HL-60 (cell line): ENCODE measurements around the gene RAP1GAP2.

ENCODE experiments used
- DNase-seq, 2 experiments: peaks; one replicate each; pipeline ENCODE4 v3.0.0-alpha.2; 2010 to 2020; ENCODE audit warnings: low read depth in 1 of 2, low spot score in 1 of 2
- H3K27ac ChIP-seq: fragments of 250-450 bp; sonication (Bioruptor Pico); replicated peaks from 2 replicates; pipeline ENCODE4 v1.5.1; 2020; ENCODE audit warnings: mild to moderate bottlenecking, moderate library complexity
- H3K27me3 ChIP-seq: fragments of 250-450 bp; sonication (Bioruptor Pico); 2 replicates; pipeline ENCODE4 v1.5.1; 2021; ENCODE audit warnings: mild to moderate bottlenecking, moderate library complexity; ENCODE audit not compliant: insufficient read depth, poor library complexity, severe bottlenecking
- H3K4me3 ChIP-seq: replicated peaks from 2 replicates; pipeline ENCODE4 v1.5.1; 2011; ENCODE audit warnings: mild to moderate bottlenecking, control low read depth, low read length; ENCODE audit not compliant: insufficient read depth
- CTCF ChIP-seq: IDR thresholded peaks from one replicate; pipeline ENCODE4 v1.5.1; 2011; ENCODE audit warnings: low read length, control low read depth, inconsistent platforms; ENCODE audit not compliant: insufficient read depth
- GABPA ChIP-seq: IDR thresholded peaks from 2 replicates; pipeline ENCODE4 v1.6.1; 2012; ENCODE audit warnings: low read depth
- POLR2AphosphoS5 ChIP-seq: IDR thresholded peaks from 2 replicates; pipeline ENCODE4 v1.6.1; 2012; ENCODE audit warnings: low read depth
- REST ChIP-seq: IDR thresholded peaks from 2 replicates; pipeline ENCODE4 v1.6.1; 2012; ENCODE audit warnings: low read depth; ENCODE audit not compliant: insufficient replicate concordance
- SPI1 ChIP-seq: IDR thresholded peaks from 2 replicates; pipeline ENCODE4 v1.6.1; 2012; ENCODE audit warnings: low read depth, mild to moderate bottlenecking, borderline replicate concordance

RAP1GAP2 gene

GRCh38 chr17:2964370-2964769 lies 168.1 kb downstream of the RAP1GAP2 start:
- no peak overlapping the region for H3K4me3 ChIP-seq
- no peak for DNase-seq
- H3K27ac ChIP-seq = no peak overlapping the region
- TF ChIP-seq POLR2AphosphoS5 (no peak), SPI1 (no peak)
- H3K27me3 ChIP-seq = no peaks in the 10 kb centered on the region

- Histone ChIP-seq H3K27me3 (no peaks in the 10 kb centered on the region), H3K4me3 (no peak overlapping the region), H3K27ac (no peak overlapping the region)
- DNase-seq = no peak
- no peak for TF ChIP-seq SPI1
- no peak for TF ChIP-seq CTCF
- no peak for TF ChIP-seq POLR2AphosphoS5
- TF ChIP-seq REST = no peak
- TF ChIP-seq GABPA = no peak
Measured at GRCh38 chr17:2964831-2965230, 168.6 kb downstream of the RAP1GAP2 start.

GRCh38 chr17:2965621-2966595 lies 169.7 kb downstream of the RAP1GAP2 start:
- DNase-seq = no peak
- no peak overlapping the region for H3K4me3 ChIP-seq
- TF ChIP-seq POLR2AphosphoS5 = no peak
- no peak for TF ChIP-seq REST
- no peak for TF ChIP-seq GABPA
- no peak for TF ChIP-seq CTCF
- TF ChIP-seq SPI1 = no peak
- no peak overlapping the region for H3K27ac ChIP-seq
- H3K27me3 ChIP-seq = no peaks in the 10 kb centered on the region

- DNase-seq = no peak
- Histone ChIP-seq H3K27me3 (no peaks in the 10 kb centered on the region), H3K27ac (no peak overlapping the region), H3K4me3 (no peak overlapping the region)
- TF ChIP-seq CTCF (no peak), REST (no peak), SPI1 (no peak), POLR2AphosphoS5 (no peak), GABPA (no peak)
Measured at GRCh38 chr17:2967515-2967914, 171.3 kb downstream of the RAP1GAP2 start.
